Smooth muscle cell of the pulmonary artery (primary cell): ENCODE data around the gene LRRC23. TPM values are rescaled to one million over a fixed set of nuclear protein-coding genes. Genes with fewer than 3 reads are reported as not detected.

Experiments
- total RNA-seq: library from RNA; depleted of rRNA; stranded (reverse); fragments of >200 nt; gene quantifications from 2 replicates; pipeline ENCODE4 v1.2.3, GENCODE V29; 2014

LRRC23 gene
- total RNA-seq, result 12.4 and 13.3 TPM in 2 replicates

GRCh38 chr12:6904280-6905276 lies at the start of gene LRRC23:
Gene LRRC23, plus strand, starts transcription at chr12:6904822. Its CDS starts 812 bp downstream, at chr12:6905634.

GRCh38 chr12:6867413-6868210 lies 37.0 kb upstream of the LRRC23 start, which contains the start of gene TPI1:
Gene TPI1, plus strand, starts transcription at chr12:6867531. Its CDS starts 36 bp downstream, at chr12:6867567.

GRCh38 chr12:6873094-6874014 lies 31.3 kb upstream of the LRRC23 start, which contains the start of gene SPSB2:
Gene SPSB2, minus strand, starts transcription at chr12:6873303. Its CDS starts 402 bp downstream, at chr12:6872901.

GRCh38 chr12:6914246-6914946 lies 9.8 kb downstream of the LRRC23 start, which contains the start of gene ENO2:
Gene ENO2, plus strand, starts transcription at chr12:6914580. Its CDS starts 1,253 bp downstream, at chr12:6915833.

GRCh38 chr12:6927379-6928021 lies 22.9 kb downstream of the LRRC23 start, which contains the start of gene ATN1:
Gene ATN1, plus strand, starts transcription at chr12:6927959. Its CDS starts 6,043 bp downstream, at chr12:6934002.

GRCh38 chr12:6943722-6944380 lies 39.2 kb downstream of the LRRC23 start, which contains the start of the genes C12orf57 and RNU7-1:
Gene C12orf57, plus strand, starts transcription at chr12:6944022. Its CDS starts 100 bp downstream, at chr12:6944122.
Gene RNU7-1, plus strand, starts transcription at chr12:6943816.

GRCh38 chr12:6950811-6951540 lies 46.4 kb downstream of the LRRC23 start, which contains the start of gene PTPN6:
Gene PTPN6, plus strand, starts transcription at chr12:6951356. Its CDS starts 157 bp downstream, at chr12:6951513.

Other genes with a start within 250 kb of the LRRC23 start
- gene ING4, start 241.7 kb upstream of the LRRC23 start, total RNA-seq, result 26.9 and 27.4 TPM in 2 replicates
- gene ZNF384, start 215.4 kb upstream of the LRRC23 start, total RNA-seq, result 16.4 and 16.8 TPM in 2 replicates
- 1.1 and 1.3 TPM in 2 replicates for gene PIANP, start 204.0 kb upstream of the LRRC23 start, total RNA-seq
- 145 and 173 TPM in 2 replicates for gene COPS7A, start 180.8 kb upstream of the LRRC23 start, total RNA-seq
- 158 and 166 TPM in 2 replicates for gene MLF2, start 151.7 kb upstream of the LRRC23 start, total RNA-seq
- 45.0 and 47.1 TPM in 2 replicates for gene PTMS, start 138.5 kb upstream of the LRRC23 start, total RNA-seq
- not detected in 2 replicates for gene LAG3, start 132.3 kb upstream of the LRRC23 start, total RNA-seq
- gene CD4, start 115.3 kb upstream of the LRRC23 start, total RNA-seq, result 0.26 and 13.2 TPM in 2 replicates
- 2.7 and 6.6 TPM in 2 replicates for gene GPR162, start 83.0 kb upstream of the LRRC23 start, total RNA-seq
- 170 and 258 TPM in 2 replicates for gene P3H3, start 76.4 kb upstream of the LRRC23 start, total RNA-seq
- 2.0 and 3.2 TPM in 2 replicates for gene GNB3, start 63.9 kb upstream of the LRRC23 start, total RNA-seq
- gene CDCA3, start 53.5 kb upstream of the LRRC23 start, total RNA-seq, result 3.5 and 6.3 TPM in 2 replicates
- gene USP5, start 52.7 kb upstream of the LRRC23 start, total RNA-seq, result 90.6 and 117 TPM in 2 replicates
- 1,691 and 1,978 TPM in 2 replicates for gene TPI1, start 37.3 kb upstream of the LRRC23 start, total RNA-seq
- gene SPSB2, start 31.5 kb upstream of the LRRC23 start, total RNA-seq, result 4.8 and 6.3 TPM in 2 replicates
- 153 and 183 TPM in 2 replicates for gene ENO2, start 9.8 kb downstream of the LRRC23 start, total RNA-seq
- gene ATN1, start 23.1 kb downstream of the LRRC23 start, total RNA-seq, result 21.8 and 35.8 TPM in 2 replicates
- gene RNU7-1, start 39.0 kb downstream of the LRRC23 start, total RNA-seq, result not detected in 2 replicates
- gene C12orf57, start 39.2 kb downstream of the LRRC23 start, total RNA-seq, result 64.3 and 91.7 TPM in 2 replicates
- gene PTPN6, start 46.5 kb downstream of the LRRC23 start, total RNA-seq, result 0.13 and 0.30 TPM in 2 replicates
- gene PHB2, start 65.8 kb downstream of the LRRC23 start, total RNA-seq, result 90.6 and 91.1 TPM in 2 replicates
- 28.8 and 32.3 TPM in 2 replicates for gene EMG1, start 66.1 kb downstream of the LRRC23 start, total RNA-seq
- gene LPCAT3, start 113.7 kb downstream of the LRRC23 start, total RNA-seq, result 11.3 and 12.6 TPM in 2 replicates
- 339 and 458 TPM in 2 replicates for gene C1S, start 155.9 kb downstream of the LRRC23 start, total RNA-seq
- gene C1R, start 187.6 kb downstream of the LRRC23 start, total RNA-seq, result 340 and 347 TPM in 2 replicates
- gene C1RL, start 204.4 kb downstream of the LRRC23 start, total RNA-seq, result 43.7 and 66.3 TPM in 2 replicates
- gene RBP5, start 224.1 kb downstream of the LRRC23 start, total RNA-seq, result not detected in 2 replicates
- 20.5 and 39.0 TPM in 2 replicates for gene CLSTN3, start 225.5 kb downstream of the LRRC23 start, total RNA-seq